HG02642 (cell line): ENCODE measurements around the gene GPR55.
A peak's percentile ranks its signal among the peaks of the same experiment; 100 is the strongest.

Experiments
- ATAC-seq: cut with Tn5 transposase; IDR thresholded peaks from one replicate; pipeline ENCODE4 v1.9.1; 2021; ENCODE audit warnings: mild to moderate bottlenecking; ENCODE audit not compliant: unreplicated experiment, poor library complexity

The GPR55 gene

GRCh38 chr2:230888824-230889400 lies 36.1 kb downstream of the GPR55 start:
- no peak for ATAC-seq

GRCh38 chr2:230887342-230887741 lies 37.7 kb downstream of the GPR55 start:
- no peak for ATAC-seq

- ATAC-seq = no peak
These were observed 38.4 kb downstream of the GPR55 start for GRCh38 chr2:230886671-230887071.

- ATAC-seq = no peak
These were observed 38.8 kb downstream of the GPR55 start for GRCh38 chr2:230886206-230886605.

- ATAC-seq = peak; percentile 51
These were observed 39.4 kb downstream of the GPR55 start for GRCh38 chr2:230885463-230886130.

GRCh38 chr2:230881840-230882239 lies 43.2 kb downstream of the GPR55 start:
- no peak for ATAC-seq

- ATAC-seq = no peak
These were observed 45.2 kb downstream of the GPR55 start for GRCh38 chr2:230879891-230880290.

- ATAC-seq = no peak
These were observed 45.7 kb downstream of the GPR55 start for GRCh38 chr2:230879271-230879882.

- no peak for ATAC-seq
These were observed 46.3 kb downstream of the GPR55 start for GRCh38 chr2:230878599-230879188.

GRCh38 chr2:230877759-230878598 lies 47.1 kb downstream of the GPR55 start:
- no peak for ATAC-seq

GRCh38 chr2:230877116-230877758 lies 47.8 kb downstream of the GPR55 start:
- no peak for ATAC-seq

GRCh38 chr2:230875347-230876315 lies 49.4 kb downstream of the GPR55 start:
- ATAC-seq = no peak

- no peak for ATAC-seq
These were observed 50.2 kb downstream of the GPR55 start for GRCh38 chr2:230874876-230875275.

- no peak for ATAC-seq
These were observed 50.6 kb downstream of the GPR55 start for GRCh38 chr2:230874456-230874855.

GRCh38 chr2:230873661-230874401 lies 51.2 kb downstream of the GPR55 start:
- ATAC-seq = peak; percentile 79

GRCh38 chr2:230872968-230873660 lies 51.9 kb downstream of the GPR55 start:
- peak; percentile 65 for ATAC-seq

GRCh38 chr2:230872151-230872967 lies 52.7 kb downstream of the GPR55 start:
- no peak for ATAC-seq
